ENCODE data around the gene PIK3C2G. TPM values are rescaled to one million over a fixed set of nuclear protein-coding genes. Genes with fewer than 3 reads are reported as not detected.

PIK3C2G gene
- total and polyA plus RNA-seq, 4 donors: 0.11 to 4.8 (median 0.74) TPM; not detected in 1

GRCh38 chr12:18552829-18553228, 291.5 kb downstream of the PIK3C2G start:
- no peaks in the 10 kb centered on the region for H3K9me3 ChIP-seq (ENCODE audit: control insufficient read depth in 4 of 4, insufficient read depth in 3 of 4, low read length in 3 of 4)
- H3K27ac ChIP-seq (ENCODE audit: low read depth in 1 of 2, low read length in 1 of 2): no peak overlapping the region
- WGBS, 2 donors: 92 to 93% methylated on average over 5 of the region's 5 CpGs
- no peaks in the 10 kb centered on the region for H3K36me3 ChIP-seq (ENCODE audit: control insufficient read depth in 4 of 4, insufficient read depth in 4 of 4, low read length in 4 of 4)
- no peak for TF ChIP-seq CTCF (IDR thresholded peaks at IDR 0.05; ENCODE audit: control extremely low read depth, extremely low read depth)
- peaks cover 0 to 2% (median 0%) of the 10 kb centered on the region in 5 donors for H3K4me1 ChIP-seq (ENCODE audit: control insufficient read depth in 5 of 5, insufficient read depth in 5 of 5, low read length in 5 of 5)
- ATAC-seq (ENCODE audit: insufficient read depth, low FRiP score) (no peak), DNase-seq (no peak)
- no peaks in the 10 kb centered on the region for H3K27me3 ChIP-seq (ENCODE audit: control insufficient read depth in 3 of 3, insufficient read depth in 3 of 3, low read length in 2 of 3)
- no peak overlapping the region for H3K9ac ChIP-seq (ENCODE audit: insufficient read depth in 1 of 2, low read length in 2 of 2)
- no peak overlapping the region for H3K4me3 ChIP-seq

DNA sequence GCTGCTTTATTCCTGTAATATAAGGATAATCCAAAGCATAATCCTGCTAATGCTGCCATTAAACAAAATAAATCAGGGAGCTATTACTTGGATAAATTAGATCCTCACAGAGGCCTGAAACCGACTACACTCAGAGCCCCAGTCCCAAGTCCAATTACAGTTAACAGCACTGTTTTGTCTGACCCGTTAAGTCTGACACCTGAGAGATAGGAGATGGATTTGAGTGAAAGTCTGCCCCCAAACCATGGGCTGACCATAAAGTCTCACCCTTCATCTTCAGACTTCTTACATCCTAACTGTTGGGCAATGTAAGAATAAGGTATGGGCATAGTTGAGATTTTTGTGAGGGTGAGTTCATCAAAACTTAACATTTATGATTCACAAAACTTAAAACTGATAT, 294.8 kb downstream of the PIK3C2G start:
- Histone ChIP-seq H3K36me3 (ENCODE audit: control insufficient read depth in 4 of 4, insufficient read depth in 4 of 4, low read length in 4 of 4) (no peaks in the 10 kb centered on the region), H3K27ac (ENCODE audit: low read depth in 1 of 2, low read length in 1 of 2) (no peak overlapping the region), H3K9ac (ENCODE audit: insufficient read depth in 1 of 2, low read length in 2 of 2) (no peak overlapping the region), H3K4me3 (no peak overlapping the region), H3K27me3 (ENCODE audit: control insufficient read depth in 3 of 3, insufficient read depth in 3 of 3, low read length in 2 of 3) (no peaks in the 10 kb centered on the region), H3K4me1 (ENCODE audit: control insufficient read depth in 5 of 5, insufficient read depth in 5 of 5, low read length in 5 of 5) (peaks cover 0 to 2% (median 0%) of the 10 kb centered on the region in 5 donors), H3K9me3 (ENCODE audit: control insufficient read depth in 4 of 4, insufficient read depth in 3 of 4, low read length in 3 of 4) (no peaks in the 10 kb centered on the region)
- ATAC-seq (ENCODE audit: insufficient read depth, low FRiP score): no peak
- no peak for DNase-seq
- 83 to 90% methylated on average over 2 of the region's 2 CpGs for WGBS, 2 donors
- no peak for TF ChIP-seq CTCF (IDR thresholded peaks at IDR 0.05; ENCODE audit: control extremely low read depth, extremely low read depth)

DNA sequence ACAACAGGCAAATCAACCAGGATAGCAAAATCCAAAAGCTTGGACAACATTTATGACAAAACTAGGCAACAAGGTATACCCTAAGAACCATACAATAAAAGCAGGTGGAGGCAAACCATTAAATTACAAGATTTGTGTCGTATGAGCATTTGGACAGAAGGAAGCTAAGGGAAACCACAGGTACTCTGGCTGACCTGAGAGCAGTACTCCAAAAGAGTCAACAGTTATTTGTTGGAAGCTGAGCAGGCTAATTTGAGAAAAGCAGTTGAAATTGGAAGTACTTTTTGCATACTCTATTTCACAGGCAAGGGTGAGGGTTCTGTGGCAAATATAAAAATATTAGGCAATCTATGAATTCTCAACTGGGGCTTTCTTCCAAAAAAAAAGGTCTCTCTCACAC, 297.9 kb downstream of the PIK3C2G start:
- no peak for TF ChIP-seq CTCF (IDR thresholded peaks at IDR 0.05; ENCODE audit: control extremely low read depth, extremely low read depth)
- Histone ChIP-seq H3K27me3 (ENCODE audit: control insufficient read depth in 3 of 3, insufficient read depth in 3 of 3, low read length in 2 of 3) (no peaks in the 10 kb centered on the region), H3K4me1 (ENCODE audit: control insufficient read depth in 5 of 5, insufficient read depth in 5 of 5, low read length in 5 of 5) (peaks cover 0 to 7% (median 0%) of the 10 kb centered on the region in 5 donors), H3K9me3 (ENCODE audit: control insufficient read depth in 4 of 4, insufficient read depth in 3 of 4, low read length in 3 of 4) (no peaks in the 10 kb centered on the region), H3K36me3 (ENCODE audit: control insufficient read depth in 4 of 4, insufficient read depth in 4 of 4, low read length in 4 of 4) (no peaks in the 10 kb centered on the region), H3K9ac (ENCODE audit: insufficient read depth in 1 of 2, low read length in 2 of 2) (no peak overlapping the region), H3K4me3 (no peak overlapping the region), H3K27ac (ENCODE audit: low read depth in 1 of 2, low read length in 1 of 2) (no peak overlapping the region)
- WGBS, 2 donors: 55% methylated on average over 1 of the region's 1 CpG
- ATAC-seq (ENCODE audit: insufficient read depth, low FRiP score) (no peak), DNase-seq (no peak)

DNA sequence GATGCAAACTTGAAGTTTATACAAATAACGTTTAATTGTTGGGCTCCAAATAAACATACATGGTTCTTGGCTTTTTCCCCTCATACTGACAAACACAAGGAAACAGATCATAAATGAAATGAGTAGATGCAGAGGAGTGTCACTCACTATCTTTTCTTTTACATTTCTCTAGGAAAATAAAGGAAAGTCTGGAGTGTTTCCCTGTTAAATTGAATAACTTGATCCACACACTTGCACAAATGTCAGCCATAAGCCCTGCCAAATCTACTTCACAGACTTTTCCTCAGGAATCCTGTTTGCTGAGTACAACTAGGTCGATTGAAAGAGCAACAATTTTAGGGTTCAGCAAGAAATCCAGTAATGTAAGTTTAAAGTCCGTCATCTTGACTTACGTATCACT, 301.2 kb downstream of the PIK3C2G start:
- H3K4me3 ChIP-seq: no peak overlapping the region
- ATAC-seq (ENCODE audit: insufficient read depth, low FRiP score): no peak
- TF ChIP-seq CTCF (IDR thresholded peaks at IDR 0.05; ENCODE audit: control extremely low read depth, extremely low read depth): no peak

More for the DNA sequence above, 301.2 kb downstream of the PIK3C2G start:
- WGBS, 2 donors: 72 to 86% methylated on average over 4 of the region's 4 CpGs
- no peak overlapping the region for H3K9ac ChIP-seq (ENCODE audit: insufficient read depth in 1 of 2, low read length in 2 of 2)
- H3K9me3 ChIP-seq (ENCODE audit: control insufficient read depth in 4 of 4, insufficient read depth in 3 of 4, low read length in 3 of 4): no peaks in the 10 kb centered on the region
- H3K27ac ChIP-seq (ENCODE audit: low read depth in 1 of 2, low read length in 1 of 2): no peak overlapping the region
- H3K27me3 ChIP-seq (ENCODE audit: control insufficient read depth in 3 of 3, insufficient read depth in 3 of 3, low read length in 2 of 3): no peaks in the 10 kb centered on the region
- peak in 2 of 3 donors; percentile 30 to 67 for DNase-seq
- peaks cover 0 to 7% (median 0%) of the 10 kb centered on the region in 5 donors for H3K4me1 ChIP-seq (ENCODE audit: control insufficient read depth in 5 of 5, insufficient read depth in 5 of 5, low read length in 5 of 5)
- no peaks in the 10 kb centered on the region for H3K36me3 ChIP-seq (ENCODE audit: control insufficient read depth in 4 of 4, insufficient read depth in 4 of 4, low read length in 4 of 4)

Data from lung (tissue), 12 donors.